BJ (cell line): Measurements from ENCODE around the gene SEPTIN3. TPM values are rescaled to one million over a fixed set of nuclear protein-coding genes. Genes with fewer than 3 reads are reported as not detected.

ENCODE experiments used
- CTCF ChIA-PET: fragments of 350-600 bp; formaldehyde crosslinking; extraction: SDS; loops from one replicate; lab custom pipeline; 2021; ENCODE audit warnings: antibody characterized with exemption, inconsistent platforms; lab: Yijun Ruan, JAX
- POLR2A ChIA-PET: fragments of 300-600 bp; sonication (Branson Sonifier 250); formaldehyde crosslinking; extraction: SDS; loops from one replicate; lab custom pipeline; 2021; ENCODE audit warnings: antibody characterized with exemption; lab: Charles Lee
- DNase-seq: peaks from one replicate; pipeline ENCODE4 v3.0.0-alpha.2; 2011; ENCODE audit warnings: low read depth
- H3K27me3 ChIP-seq: 2 replicates; pipeline ENCODE4 v1.6.0; 2011; ENCODE audit warnings: low read length; ENCODE audit not compliant: control insufficient read depth, insufficient read depth
- H3K36me3 ChIP-seq: 2 replicates; pipeline ENCODE4 v1.5.1; 2011; ENCODE audit warnings: low read length; ENCODE audit not compliant: control insufficient read depth, insufficient read depth
- H3K4me3 ChIP-seq: 2 replicates; pipeline ENCODE4 v1.5.1; 2011; ENCODE audit warnings: low read depth, mild to moderate bottlenecking, control low read depth, low read length
- CTCF ChIP-seq: IDR thresholded peaks from 2 replicates; pipeline ENCODE4 v1.5.1; 2011; ENCODE audit warnings: low read depth, mild to moderate bottlenecking, control low read depth, inconsistent platforms, low read length, moderate library complexity; ENCODE audit not compliant: insufficient read depth
- polyA plus RNA-seq: library from polyadenylated mRNA; depleted of rRNA; stranded (reverse); fragments of >200 nt; gene quantifications from 2 replicates; pipeline ENCODE4 v1.2.3, GENCODE V29; 2011

SEPTIN3 gene
- polyA plus RNA-seq, 1 experiment = 0.06 TPM

- ChIA-PET CTCF (interaction anchor here (4.8 kb wide), 1 partner anchor 11 kb away, joined by 40 read pairs; no protein-coding TSS in a partner anchor), POLR2A (no interaction called here)
- TF ChIP-seq CTCF = no peak
- Histone ChIP-seq H3K27me3 (peaks cover 8% of the 10 kb centered on the region; the same call in 1 of the 2 replicates), H3K4me3 (no peak overlapping the region), H3K36me3 (no peaks in the 10 kb centered on the region)
- DNase-seq = no peak
Observed at GRCh38 chr22:41929418-41929810, 39.8 kb upstream of the SEPTIN3 start.

GRCh38 chr22:41931701-41932269 is 37.5 kb upstream of the SEPTIN3 start:
- ChIA-PET POLR2A (no interaction called here), CTCF (interaction anchor here (0.6 to 2.1 kb wide), 3 partner anchors 9 to 191 kb away, joined by 4 to 8 read pairs (median 4); no protein-coding TSS in a partner anchor)
- no peak for DNase-seq
- Histone ChIP-seq H3K36me3 (no peaks in the 10 kb centered on the region), H3K27me3 (no peaks in the 10 kb centered on the region), H3K4me3 (no peak overlapping the region)
- no peak for TF ChIP-seq CTCF

- TF ChIP-seq CTCF = no peak
- no peaks in the 10 kb centered on the region for H3K27me3 ChIP-seq
- CTCF ChIA-PET = interaction anchor here (0.6 to 1.4 kb wide), 2 partner anchors 8 to 192 kb away, joined by 4 read pairs; no protein-coding TSS in a partner anchor
- POLR2A ChIA-PET = no interaction called here
- no peak for DNase-seq
- no peak overlapping the region for H3K4me3 ChIP-seq
- no peaks in the 10 kb centered on the region for H3K36me3 ChIP-seq
Observed at GRCh38 chr22:41932353-41932752, 36.9 kb upstream of the SEPTIN3 start.

GRCh38 chr22:41933411-41934177 is 35.6 kb upstream of the SEPTIN3 start:
- Histone ChIP-seq H3K4me3 (no peak overlapping the region), H3K36me3 (no peaks in the 10 kb centered on the region), H3K27me3 (no peaks in the 10 kb centered on the region)
- no peak for TF ChIP-seq CTCF
- CTCF ChIA-PET = interaction anchor here (1.0 to 1.7 kb wide), 4 partner anchors 7 to 187 kb away, joined by 3 to 6 read pairs (median 5); no protein-coding TSS in a partner anchor
- POLR2A ChIA-PET = no interaction called here
- DNase-seq = no peak
